ENCODE results near the gene DPM1.
A peak's percentile ranks its signal among the peaks of the same experiment; 100 is the strongest.
"Not testable (repeated sequence)": the region's sequence is repeated elsewhere in the genome, so short reads cannot be mapped to it uniquely, and the experiment has no call there.

DPM1 gene

GRCh38 chr20:50980071-50980681 lies 21.8 kb upstream of the DPM1 start:
- peak; percentile 65 for DNase-seq (ENCODE audit: low read depth, low spot score)

GRCh38 chr20:50978533-50978932 lies 20.2 kb upstream of the DPM1 start:
- DNase-seq (ENCODE audit: low read depth, low spot score) = not testable (repeated sequence)

GRCh38 chr20:50977066-50978021 lies 19.0 kb upstream of the DPM1 start:
- no peak for DNase-seq (ENCODE audit: low read depth, low spot score)

GRCh38 chr20:50975701-50976330 lies 17.5 kb upstream of the DPM1 start:
- no peak for DNase-seq (ENCODE audit: low read depth, low spot score)

- DNase-seq (ENCODE audit: low read depth, low spot score) = no peak
Measured at GRCh38 chr20:50969912-50970311, 11.6 kb upstream of the DPM1 start.

- no peak for DNase-seq (ENCODE audit: low read depth, low spot score)
Measured at GRCh38 chr20:50969435-50969834, 11.1 kb upstream of the DPM1 start.

GRCh38 chr20:50968289-50968688 lies 10.0 kb upstream of the DPM1 start:
- no peak for DNase-seq (ENCODE audit: low read depth, low spot score)

GRCh38 chr20:50967586-50967985 lies 9.3 kb upstream of the DPM1 start:
- DNase-seq (ENCODE audit: low read depth, low spot score) = no peak

- DNase-seq (ENCODE audit: low read depth, low spot score) = no peak
Measured at GRCh38 chr20:50959543-50960126, 1.3 kb upstream of the DPM1 start.

GRCh38 chr20:50958615-50959542 lies 547 bp upstream of the DPM1 start, which contains the start of gene MOCS3:
Gene MOCS3, plus strand, starts transcription at chr20:50958818. Its CDS starts 25 bp downstream, at chr20:50958843.
- DNase-seq (ENCODE audit: low read depth, low spot score) = peak; percentile 77

- DNase-seq (ENCODE audit: low read depth, low spot score) = no peak
Measured at GRCh38 chr20:50957276-50957675, 1.1 kb downstream of the DPM1 start.

- DNase-seq (ENCODE audit: low read depth, low spot score) = no peak
Measured at GRCh38 chr20:50953821-50954220, 4.5 kb downstream of the DPM1 start.

- DNase-seq (ENCODE audit: low read depth, low spot score) = no peak
Measured at GRCh38 chr20:50953196-50953595, 5.1 kb downstream of the DPM1 start.

- no peak for DNase-seq (ENCODE audit: low read depth, low spot score)
Measured at GRCh38 chr20:50948132-50948785, 10.1 kb downstream of the DPM1 start.

GRCh38 chr20:50943069-50943468 lies 15.3 kb downstream of the DPM1 start:
- DNase-seq (ENCODE audit: low read depth, low spot score) = no peak

- no peak for DNase-seq (ENCODE audit: low read depth, low spot score)
Measured at GRCh38 chr20:50933589-50933988, 24.7 kb downstream of the DPM1 start.

GRCh38 chr20:50932691-50933280 lies 25.5 kb downstream of the DPM1 start:
- no peak for DNase-seq (ENCODE audit: low read depth, low spot score)

- DNase-seq (ENCODE audit: low read depth, low spot score) = no peak
Measured at GRCh38 chr20:50932016-50932485, 26.3 kb downstream of the DPM1 start.

GRCh38 chr20:50931306-50932015 lies 26.9 kb downstream of the DPM1 start, which contains the start of gene ADNP:
Gene ADNP, minus strand, starts transcription at chr20:50931437. Its CDS starts 27,441 bp downstream, at chr20:50903996.
- peak; percentile 76 for DNase-seq (ENCODE audit: low read depth, low spot score)

Data from brain pericyte (primary cell).